A172 (cell line): ENCODE measurements around the gene ZNF862. TPM values are rescaled to one million over a fixed set of nuclear protein-coding genes. Genes with fewer than 3 reads are reported as not detected.
A peak's percentile ranks its signal among the peaks of the same experiment; 100 is the strongest.

Source experiments
- DNase-seq: peaks from one replicate; pipeline ENCODE4 v3.0.0-alpha.2; 2015; ENCODE audit warnings: low spot score
- total RNA-seq: library from RNA; depleted of rRNA; stranded (reverse); fragments of >200 nt; shearing (Covaris generic); gene quantifications from 2 replicates; pipeline ENCODE4 v1.2.3, GENCODE V29; 2014

Gene ZNF862
- total RNA-seq, 1 experiment from 2014 or later: 3.7 TPM

DNA sequence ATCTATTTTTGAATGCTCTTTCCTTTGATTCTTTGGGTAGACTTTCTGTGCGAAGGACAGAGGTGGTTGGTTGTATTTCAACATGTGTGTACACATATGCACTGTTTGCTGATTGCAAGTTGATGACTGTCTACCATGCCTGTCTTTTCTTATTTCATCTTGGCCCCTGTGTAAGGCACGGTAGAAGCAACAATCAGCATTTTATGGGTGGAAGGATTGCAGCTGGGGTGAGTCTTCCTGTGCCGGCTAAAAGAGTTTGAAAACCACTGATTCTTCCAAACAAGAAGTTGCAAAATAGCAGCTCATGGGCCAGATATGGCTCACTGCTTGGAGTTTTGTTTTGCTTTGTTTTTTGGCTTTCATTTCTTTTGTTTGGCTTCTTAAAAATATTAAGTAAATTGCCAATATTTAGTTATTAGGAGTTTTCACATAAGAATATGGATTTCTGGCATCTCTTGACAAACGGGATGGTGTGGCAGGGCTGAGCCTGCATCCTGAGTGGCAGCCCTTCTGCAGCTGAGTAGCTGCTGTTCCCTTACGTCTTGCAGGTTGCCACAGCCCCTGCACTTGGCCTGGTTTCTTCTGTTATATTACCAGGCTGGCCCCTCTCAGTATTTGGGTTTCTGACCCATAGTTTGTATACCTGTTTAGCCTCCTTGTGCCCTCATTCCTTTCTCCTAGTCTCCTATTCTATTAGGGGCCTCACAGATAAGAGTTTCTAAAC lies 7.2 kb downstream of the ZNF862 start:
- no peak for DNase-seq

- DNase-seq: no peak
Measured at GRCh38 chr7:149846021-149846420, 7.8 kb downstream of the ZNF862 start.

DNA sequence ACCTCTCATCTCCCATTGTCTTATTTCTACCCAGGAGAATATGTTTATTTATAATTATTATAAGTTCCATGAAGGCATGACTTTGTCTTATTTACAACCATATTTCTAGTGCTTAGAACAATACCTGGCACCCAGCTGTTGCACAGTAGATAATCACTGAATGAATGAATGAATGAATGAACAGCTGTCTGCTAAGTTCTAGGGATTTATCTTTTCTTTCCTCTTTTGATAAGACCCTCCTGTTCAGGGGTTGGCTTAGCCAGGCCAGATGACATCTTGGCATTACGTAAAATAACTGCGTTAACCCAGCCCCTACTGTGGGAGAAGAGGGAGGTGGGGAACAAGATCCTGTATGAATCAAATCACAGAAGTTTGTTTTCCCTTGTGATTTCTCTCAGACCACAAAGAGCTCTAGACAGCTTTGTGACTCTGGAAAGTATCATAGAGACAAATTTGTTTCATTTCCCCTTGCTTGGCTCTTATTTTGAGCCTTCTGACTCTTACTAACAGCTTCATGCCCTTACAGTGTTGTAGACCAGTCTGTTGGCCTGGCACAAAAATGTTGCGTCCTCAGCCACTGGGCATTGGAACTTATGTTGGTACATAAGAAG lies 8.4 kb downstream of the ZNF862 start:
- DNase-seq: no peak

- no peak for DNase-seq
Measured at GRCh38 chr7:149849174-149849573, 11.0 kb downstream of the ZNF862 start.

GRCh38 chr7:149850007-149850594 lies 11.9 kb downstream of the ZNF862 start:
- DNase-seq: no peak

DNA sequence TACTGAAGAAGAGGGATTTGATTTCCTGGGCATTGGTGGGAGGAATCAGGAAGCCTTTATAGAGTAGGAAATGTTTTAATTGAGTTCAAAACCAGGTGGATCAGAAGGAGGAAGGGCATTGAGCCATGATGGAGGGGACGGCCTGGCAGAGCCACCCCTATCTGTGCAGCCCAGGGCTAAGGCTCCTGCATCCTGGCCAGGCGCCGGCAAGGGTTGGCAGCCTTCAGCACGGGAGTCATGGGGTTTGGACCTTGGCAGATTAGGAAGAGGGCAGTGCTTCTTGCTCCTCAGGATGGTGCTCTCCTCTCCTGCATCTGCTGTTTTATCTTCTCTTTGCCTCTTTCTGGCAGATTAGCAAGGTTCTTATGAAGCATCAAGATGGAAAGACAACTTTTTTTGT lies 12.5 kb downstream of the ZNF862 start:
- no peak for DNase-seq

DNA sequence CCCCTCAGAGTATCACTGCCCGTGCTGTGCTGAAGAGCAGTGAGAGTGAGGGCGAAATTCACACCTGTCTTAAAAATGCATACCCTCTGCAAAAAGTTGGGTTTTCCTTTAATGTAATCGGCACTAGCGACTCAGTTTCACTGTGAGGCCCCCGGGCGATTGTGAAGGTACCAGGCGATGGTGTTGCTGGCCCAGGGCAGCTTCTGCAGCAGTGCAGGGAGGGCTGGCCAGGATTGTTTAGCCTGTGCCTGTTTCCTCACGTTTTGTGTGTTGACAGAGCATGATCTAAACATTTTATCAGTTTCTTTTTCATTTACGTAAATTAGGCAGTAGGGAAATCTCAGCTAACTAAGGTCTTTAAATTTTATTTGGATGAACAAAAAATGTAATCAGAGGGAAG lies 13.3 kb downstream of the ZNF862 start:
- DNase-seq: no peak

GRCh38 chr7:149853157-149853556 lies 15.0 kb downstream of the ZNF862 start:
- DNase-seq: peak; percentile 61

DNA sequence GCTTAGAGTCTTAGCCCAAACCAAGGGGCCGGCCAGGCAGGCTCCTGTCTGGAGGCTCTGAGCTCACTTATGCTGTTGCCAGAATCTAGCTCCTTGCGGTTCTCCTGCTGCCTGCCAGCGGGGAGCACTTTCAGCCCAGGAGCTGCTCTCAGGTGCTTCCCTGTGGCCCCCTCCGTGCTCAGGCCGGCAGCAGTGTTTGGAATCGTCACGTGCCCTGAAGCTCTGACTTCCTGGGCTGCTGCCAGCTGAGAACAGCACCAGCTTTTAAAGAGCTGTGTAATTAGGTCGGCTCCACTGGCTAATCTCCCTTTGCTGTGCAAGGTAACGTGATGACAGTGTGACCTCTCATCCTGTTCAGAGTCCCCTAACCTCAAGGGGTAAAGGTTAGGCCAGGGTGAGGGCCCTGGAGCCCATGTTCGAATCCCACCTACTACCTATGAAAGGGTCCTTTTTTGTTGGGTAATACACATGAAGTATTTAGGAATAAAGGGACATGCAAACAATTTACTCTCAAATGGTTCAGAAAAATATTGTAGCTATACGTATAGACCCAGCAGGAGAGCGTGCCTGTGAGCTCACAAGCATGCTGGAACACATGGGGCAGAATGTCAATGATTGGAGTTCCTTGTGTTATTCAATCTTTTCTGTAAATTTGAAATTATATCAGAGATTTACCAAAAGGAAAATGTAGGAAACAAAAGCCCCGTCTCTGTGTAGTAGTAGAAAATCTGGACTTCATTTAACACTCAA lies 16.6 kb downstream of the ZNF862 start:
- DNase-seq: peak; percentile 64

DNA sequence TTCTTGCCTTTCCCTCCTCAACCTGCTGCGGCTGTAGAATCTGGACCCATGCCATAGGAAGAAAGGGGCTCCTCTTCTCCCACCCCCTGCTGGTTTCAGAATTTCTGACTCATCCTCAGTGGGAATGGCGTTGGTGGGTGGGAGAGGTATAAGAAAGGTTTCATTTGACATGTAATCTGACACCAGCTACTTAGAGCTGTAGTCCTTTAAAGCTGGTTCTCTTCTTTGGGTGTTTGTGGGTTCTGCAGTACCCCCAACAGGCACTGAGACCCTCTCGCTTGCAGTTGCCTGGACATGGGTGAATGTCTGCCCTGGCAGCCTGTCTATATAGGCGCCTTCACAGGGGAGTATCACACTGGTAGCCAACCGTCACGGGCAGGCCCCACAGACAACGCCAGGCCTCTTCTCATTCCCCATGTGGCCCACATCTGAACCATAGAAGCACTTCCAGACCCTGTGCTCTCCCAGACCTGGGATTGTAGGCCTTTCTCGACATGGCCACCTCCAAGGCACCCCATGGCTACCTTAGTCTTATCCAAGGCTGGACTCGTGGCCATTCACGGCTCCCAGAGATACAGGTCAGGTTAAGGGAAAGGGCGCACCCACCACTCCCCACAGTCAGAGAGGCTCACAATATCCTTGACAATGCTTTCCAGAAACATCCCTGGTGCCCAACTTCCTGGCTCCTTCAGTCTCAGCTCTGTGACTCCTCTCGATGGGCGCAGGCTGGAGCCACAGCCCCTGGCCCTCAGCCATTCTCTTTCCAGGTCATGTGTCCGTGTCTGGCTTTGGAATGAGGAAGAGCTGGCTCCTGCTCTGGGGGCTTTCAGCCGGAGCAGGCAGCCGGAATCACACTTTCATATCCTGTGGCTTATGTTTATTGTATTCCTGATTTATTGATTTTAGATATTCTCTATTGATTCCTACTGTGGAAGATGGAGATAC lies 17.5 kb downstream of the ZNF862 start:
- peak; percentile 86 for DNase-seq

GRCh38 chr7:149856583-149856982 lies 18.4 kb downstream of the ZNF862 start:
- no peak for DNase-seq

- DNase-seq: no peak
Measured at GRCh38 chr7:149859369-149859768, 21.2 kb downstream of the ZNF862 start.

DNA sequence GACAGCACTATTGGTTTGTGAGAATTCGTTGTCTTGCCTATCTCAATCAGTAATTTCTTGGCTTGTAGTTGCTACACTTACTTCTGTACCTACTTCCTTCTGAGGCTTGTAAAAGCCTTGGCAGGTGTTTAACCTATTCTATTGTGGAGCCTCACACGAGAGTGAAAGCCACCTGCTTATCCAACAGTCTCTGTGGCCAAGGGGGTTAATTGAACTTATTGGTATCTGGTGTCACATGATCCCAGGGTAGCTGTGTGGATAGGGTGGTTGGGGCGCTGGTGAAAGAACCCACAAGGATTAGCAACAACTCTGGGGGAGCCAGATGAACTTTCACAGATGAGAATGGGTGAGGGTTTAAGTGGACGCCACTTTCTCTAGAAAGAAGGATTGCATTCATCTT lies 21.7 kb downstream of the ZNF862 start:
- DNase-seq: no peak

- no peak for DNase-seq
Measured at GRCh38 chr7:149860821-149861727, 22.9 kb downstream of the ZNF862 start.

GRCh38 chr7:149861728-149862045 lies 23.5 kb downstream of the ZNF862 start:
- DNase-seq: no peak

GRCh38 chr7:149862156-149862555 lies 24.0 kb downstream of the ZNF862 start:
- DNase-seq: no peak

DNA sequence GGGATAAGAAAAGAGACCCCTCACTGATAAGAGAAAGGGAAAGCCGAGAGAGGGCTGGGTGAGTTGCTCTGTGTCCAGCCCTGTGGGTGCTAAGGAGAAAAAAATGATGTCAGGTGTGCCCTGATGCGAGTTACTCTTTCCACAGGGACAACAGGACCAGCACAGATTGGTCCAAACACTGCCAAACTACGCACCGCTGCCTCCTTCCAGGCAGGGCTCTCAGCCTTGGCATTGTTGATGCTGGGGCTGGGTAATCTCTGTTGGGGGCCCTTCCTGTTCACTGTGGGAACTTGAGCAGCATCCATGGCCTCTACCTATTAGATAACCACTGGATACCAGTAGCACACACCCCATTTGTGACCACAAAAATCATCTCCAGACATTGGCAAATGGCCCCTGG lies 25.3 kb downstream of the ZNF862 start:
- DNase-seq: no peak

- DNase-seq: no peak
Measured at GRCh38 chr7:149864023-149864422, 25.8 kb downstream of the ZNF862 start.

DNA sequence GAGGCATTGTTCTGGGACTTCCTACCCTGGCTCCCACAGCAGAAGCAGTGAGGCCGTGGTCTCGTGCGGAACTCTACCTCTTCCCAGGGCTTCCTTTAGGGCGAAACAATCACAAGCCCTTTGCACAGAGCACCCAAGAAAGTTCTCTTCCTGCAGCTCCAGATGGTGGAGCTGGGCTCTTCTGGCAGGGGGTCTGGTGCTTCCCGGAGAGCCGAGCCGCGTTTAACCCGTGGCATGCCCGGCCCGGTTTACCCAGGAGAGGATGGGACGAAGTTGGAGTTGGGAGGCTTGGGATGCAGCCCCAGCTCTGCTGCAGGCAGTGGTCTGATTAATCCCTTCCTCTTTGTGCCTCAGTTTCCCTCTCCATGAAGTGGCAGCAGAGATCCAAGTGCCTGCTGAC lies 26.6 kb downstream of the ZNF862 start:
- DNase-seq: no peak

DNA sequence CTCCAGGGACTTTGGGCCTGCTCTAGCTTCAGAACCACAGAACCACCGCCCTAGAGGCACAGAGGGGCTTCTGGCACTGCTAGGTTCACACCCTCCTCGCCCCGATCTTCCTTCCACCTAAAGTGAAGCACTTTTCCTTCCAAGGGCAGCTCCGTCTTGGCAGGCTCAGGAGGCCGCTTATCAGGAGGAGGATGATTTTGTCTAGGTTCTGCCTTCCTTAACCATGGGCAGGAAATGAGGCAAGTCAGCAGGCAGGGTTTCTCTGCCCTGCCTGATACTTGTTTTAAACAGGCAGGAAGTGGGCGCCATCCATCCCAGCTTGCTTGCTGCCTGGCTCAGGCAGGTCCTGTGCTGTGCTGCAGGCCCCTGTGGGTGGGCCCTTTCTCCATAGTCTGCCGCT lies 27.3 kb downstream of the ZNF862 start:
- no peak for DNase-seq
